ENCODE data around the gene KATNAL2. TPM values are rescaled to one million over a fixed set of nuclear protein-coding genes. Genes with fewer than 3 reads are reported as not detected.

The KATNAL2 gene
- total RNA-seq, 1 experiment from 2014 or later = 12.1 TPM

GRCh38 chr18:46886893-46887292, 30.5 kb upstream of the KATNAL2 start:
- Mint-ChIP-seq H3K4me3 (no peak overlapping the region), H3K36me3 (peaks cover 56% of the 10 kb centered on the region), H3K27ac (no peak overlapping the region), H3K4me1 (peaks cover 7% of the 10 kb centered on the region), H3K27me3 (ENCODE audit: low read depth) (no peaks in the 10 kb centered on the region), H3K9me3 (peaks cover 41% of the 10 kb centered on the region)
- ATAC-seq = no peak
- POLR2A ChIA-PET = no interaction called here
- CTCF ChIA-PET = no interaction called here
- no peak for DNase-seq (ENCODE audit: low spot score)
- TF ChIP-seq ZNF219 (CRISPR knock-in tag; IDR thresholded peaks at IDR 0.05; ENCODE audit: borderline replicate concordance) (no peak), E2F4 (CRISPR knock-in tag; IDR thresholded peaks at IDR 0.05; ENCODE audit: borderline replicate concordance, low read depth) (no peak), MXD4 (CRISPR knock-in tag; IDR thresholded peaks at IDR 0.05; ENCODE audit: borderline replicate concordance) (no peak), STAT6 (CRISPR knock-in tag; conservative IDR thresholded peaks at IDR 0.05; ENCODE audit: low read depth) (no peak), MYBL2 (CRISPR knock-in tag; IDR thresholded peaks at IDR 0.05) (no peak), PRDM15 (CRISPR knock-in tag; IDR thresholded peaks at IDR 0.05) (no peak)

GRCh38 chr18:46888965-46889364, 28.4 kb upstream of the KATNAL2 start:
- H3K27ac Mint-ChIP-seq = no peak overlapping the region
- CTCF ChIA-PET = no interaction called here
- POLR2A ChIA-PET = no interaction called here
- DNase-seq (ENCODE audit: low spot score) = no peak
- peaks cover 41% of the 10 kb centered on the region for H3K9me3 Mint-ChIP-seq
- no peak overlapping the region for H3K4me3 Mint-ChIP-seq
- no peaks in the 10 kb centered on the region for H3K27me3 Mint-ChIP-seq (ENCODE audit: low read depth)
- peaks cover 54% of the 10 kb centered on the region for H3K36me3 Mint-ChIP-seq
- no peak for ATAC-seq
- TF ChIP-seq ATF3 (CRISPR knock-in tag; conservative IDR thresholded peaks at IDR 0.05) (no peak), NFE2L1 (CRISPR knock-in tag; IDR thresholded peaks at IDR 0.05) (no peak), GTF2I (CRISPR knock-in tag; conservative IDR thresholded peaks at IDR 0.05) (no peak), ELF4 (CRISPR knock-in tag; IDR thresholded peaks at IDR 0.05; ENCODE audit: low read depth) (no peak), AFF4 (CRISPR knock-in tag; IDR thresholded peaks at IDR 0.05; ENCODE audit: borderline replicate concordance) (no peak)
- peaks cover 16% of the 10 kb centered on the region for H3K4me1 Mint-ChIP-seq

Data from WTC11 (cell line).